ENCODE measurements around the gene RPL36AL.

- no peak for TF ChIP-seq CTCF (IDR thresholded peaks at IDR 0.05)
- no peak for TF ChIP-seq POLR2A (IDR thresholded peaks at IDR 0.05)
These were observed 12.8 kb downstream of the RPL36AL start for GRCh38 chr14:49607583-49607982.
